Esophagus squamous epithelium (tissue), 4 donors: ENCODE measurements around the gene PRKCE.

Experiments
- POLR2A ChIP-seq, 4 donors: fragments of 450-650 bp; IDR thresholded peaks; one replicate each; pipeline ENCODE4 v1.6.1; 2017; ENCODE audit warnings: antibody characterized with exemption in 4 of 4, mild to moderate bottlenecking in 4 of 4, moderate library complexity in 3 of 4
- TF ChIP-seq, protein P1 (sequence below), 6 experiments: fragments of 450-650 bp in 4 of 6; fragments of 200-600 bp in 2 of 6; sonication (generic) in 2 of 6; IDR thresholded peaks; one replicate each; pipeline ENCODE4 v1.5.1; 2016 to 2019; ENCODE audit warnings: antibody characterized with exemption in 6 of 6, mild to moderate bottlenecking in 4 of 6, moderate library complexity in 4 of 6

DNA sequence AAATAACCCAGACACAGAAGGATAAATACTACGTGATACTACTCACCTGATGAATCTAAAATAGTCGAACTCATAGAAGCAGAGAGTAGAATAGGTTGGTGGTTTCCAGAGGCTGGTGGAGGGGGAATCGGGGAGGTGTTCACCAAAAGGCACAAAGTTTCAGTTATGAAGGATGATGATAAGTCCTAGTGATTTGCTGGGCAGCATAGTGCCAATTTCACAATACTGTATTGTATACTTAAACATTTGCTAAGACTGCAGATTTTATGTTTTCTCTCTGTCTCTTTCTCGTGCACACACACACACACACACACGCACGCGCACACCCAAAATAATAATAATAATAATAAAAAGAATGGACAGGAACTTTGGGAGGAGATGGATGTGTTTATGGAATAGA is 425.4 kb downstream of the PRKCE start:
- TF ChIP-seq, protein P1, sequence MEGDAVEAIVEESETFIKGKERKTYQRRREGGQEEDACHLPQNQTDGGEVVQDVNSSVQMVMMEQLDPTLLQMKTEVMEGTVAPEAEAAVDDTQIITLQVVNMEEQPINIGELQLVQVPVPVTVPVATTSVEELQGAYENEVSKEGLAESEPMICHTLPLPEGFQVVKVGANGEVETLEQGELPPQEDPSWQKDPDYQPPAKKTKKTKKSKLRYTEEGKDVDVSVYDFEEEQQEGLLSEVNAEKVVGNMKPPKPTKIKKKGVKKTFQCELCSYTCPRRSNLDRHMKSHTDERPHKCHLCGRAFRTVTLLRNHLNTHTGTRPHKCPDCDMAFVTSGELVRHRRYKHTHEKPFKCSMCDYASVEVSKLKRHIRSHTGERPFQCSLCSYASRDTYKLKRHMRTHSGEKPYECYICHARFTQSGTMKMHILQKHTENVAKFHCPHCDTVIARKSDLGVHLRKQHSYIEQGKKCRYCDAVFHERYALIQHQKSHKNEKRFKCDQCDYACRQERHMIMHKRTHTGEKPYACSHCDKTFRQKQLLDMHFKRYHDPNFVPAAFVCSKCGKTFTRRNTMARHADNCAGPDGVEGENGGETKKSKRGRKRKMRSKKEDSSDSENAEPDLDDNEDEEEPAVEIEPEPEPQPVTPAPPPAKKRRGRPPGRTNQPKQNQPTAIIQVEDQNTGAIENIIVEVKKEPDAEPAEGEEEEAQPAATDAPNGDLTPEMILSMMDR (IDR thresholded peaks at IDR 0.05), result no peak
- TF ChIP-seq POLR2A (IDR thresholded peaks at IDR 0.05), result no peak
